HUES48 (cell line): ENCODE data around the gene CBR3.
A peak's percentile ranks its signal among the peaks of the same experiment; 100 is the strongest.

Source experiments
- H3K27ac ChIP-seq: one replicate; pipeline ENCODE4 v1.7.0; 2013; ENCODE audit warnings: low read depth, low read length, inconsistent platforms
- H3K27me3 ChIP-seq: 2 replicates; pipeline ENCODE4 v1.6.1; 2013; ENCODE audit warnings: mild to moderate bottlenecking, low read length; ENCODE audit not compliant: control insufficient read depth, insufficient read depth
- H3K36me3 ChIP-seq: 2 replicates; pipeline ENCODE4 v1.6.1; 2013; ENCODE audit warnings: low read length; ENCODE audit not compliant: control insufficient read depth, insufficient read depth
- H3K4me1 ChIP-seq: 2 replicates; pipeline ENCODE4 v1.6.1; 2013; ENCODE audit warnings: mild to moderate bottlenecking, low read length; ENCODE audit not compliant: control insufficient read depth, insufficient read depth
- H3K4me3 ChIP-seq: 2 replicates; pipeline ENCODE4 v1.5.1; 2013; ENCODE audit warnings: mild to moderate bottlenecking, low read depth, low read length
- H3K9ac ChIP-seq: 2 replicates; pipeline ENCODE4 v1.6.1; 2013; ENCODE audit warnings: mild to moderate bottlenecking, low read depth, low read length, moderate library complexity
- H3K9me3 ChIP-seq: 2 replicates; pipeline ENCODE4 v1.6.1; 2013; ENCODE audit warnings: low read length; ENCODE audit not compliant: control insufficient read depth, insufficient read depth

The CBR3 gene

DNA sequence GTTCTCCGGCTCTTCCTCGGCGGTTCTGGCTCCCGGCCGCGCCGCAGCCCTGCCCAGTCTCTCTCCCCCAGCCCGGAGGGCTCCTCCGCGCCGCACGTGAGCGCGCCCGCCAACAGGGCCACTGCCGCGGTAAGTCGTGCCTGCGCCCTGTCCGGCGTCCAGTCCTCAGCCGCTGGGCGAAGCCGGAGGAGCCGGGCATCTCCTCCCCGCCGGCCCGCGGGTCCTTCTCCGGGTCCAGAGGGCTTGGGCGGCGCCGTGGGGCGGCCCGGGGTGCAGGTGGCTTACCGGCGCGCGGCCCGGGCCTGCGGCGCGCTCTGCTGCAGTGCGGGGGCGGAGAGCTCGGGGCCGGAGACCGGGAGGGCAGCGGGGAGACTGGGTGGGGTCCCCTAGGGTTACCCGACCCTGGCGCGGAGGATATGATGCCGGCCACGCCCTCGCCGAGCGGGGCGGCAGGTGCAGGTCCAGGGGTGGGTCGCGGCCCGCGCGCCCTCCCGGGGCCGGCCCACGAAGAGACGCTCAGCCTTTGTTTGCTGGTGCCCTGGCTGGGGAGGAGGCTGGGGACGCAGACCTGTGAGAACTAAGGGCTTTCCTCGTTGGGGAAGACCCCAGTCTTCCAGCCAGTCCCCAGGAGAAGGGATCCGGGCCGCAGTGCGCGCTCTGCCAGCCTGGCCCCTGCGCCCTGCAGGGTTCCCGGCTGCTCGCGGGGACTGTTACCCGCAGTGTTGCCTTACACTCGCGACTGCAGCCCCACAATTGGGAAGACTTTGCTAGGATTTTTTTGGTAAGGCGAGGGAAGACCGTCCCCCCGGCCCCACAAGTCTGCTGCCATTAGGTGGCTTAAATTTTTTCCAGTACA lies 22.2 kb downstream of the CBR3 start, which contains the start of gene DOP1B:
Gene DOP1B (plus strand): TSS at position 10 of the 856 bp plus-strand sequence. CDS start 7,910 bp downstream, outside the sequence.
- H3K27ac ChIP-seq: peak within 1 kb of the TSS; percentile 85

DNA sequence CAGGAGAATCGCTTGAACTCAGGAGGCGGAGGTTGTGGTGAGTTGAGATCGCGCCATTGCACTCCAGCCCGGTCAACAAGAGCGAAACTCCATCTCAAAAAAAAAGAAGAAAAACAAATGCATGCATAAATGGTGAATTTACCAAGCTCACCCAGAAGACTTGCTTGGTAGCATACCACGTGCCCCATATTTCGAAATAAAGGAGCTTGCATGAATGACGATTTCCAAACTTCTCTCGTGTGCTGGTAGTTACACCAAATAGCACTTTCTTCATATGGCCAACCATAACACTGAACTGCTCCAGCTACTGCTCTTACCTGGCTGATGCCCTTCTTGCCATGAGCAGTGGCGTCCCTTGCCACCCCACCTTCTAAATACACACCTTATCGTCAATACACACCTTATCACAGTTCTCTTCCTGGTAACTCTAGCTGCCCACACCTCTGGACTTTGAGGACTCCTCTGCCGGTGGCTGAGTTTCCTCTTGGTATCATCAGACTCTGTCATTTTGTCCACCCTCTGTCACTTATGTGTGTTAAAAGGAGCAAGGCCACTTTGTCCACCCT lies 24.6 kb downstream of the CBR3 start:
- Histone ChIP-seq H3K9ac (no peak overlapping the region), H3K4me1 (peaks cover 8% of the 10 kb centered on the region; the same call in 1 of the 2 replicates), H3K36me3 (no peaks in the 10 kb centered on the region), H3K9me3 (no peaks in the 10 kb centered on the region), H3K4me3 (no peak overlapping the region), H3K27me3 (peaks cover 24% of the 10 kb centered on the region), H3K27ac (no peak overlapping the region)

More for the DNA sequence above, 22.2 kb downstream of the CBR3 start, which contains the start of gene DOP1B:
- Histone ChIP-seq H3K4me1 (peaks cover 8% of the 10 kb centered on the region; the same call in 1 of the 2 replicates), H3K27me3 (peaks cover 24% of the 10 kb centered on the region), H3K36me3 (no peaks in the 10 kb centered on the region), H3K9ac (peak within 1 kb of the TSS; percentile 52; the same call in 1 of the 2 replicates), H3K4me3 (peak within 1 kb of the TSS; percentile 91), H3K9me3 (no peaks in the 10 kb centered on the region)

DNA sequence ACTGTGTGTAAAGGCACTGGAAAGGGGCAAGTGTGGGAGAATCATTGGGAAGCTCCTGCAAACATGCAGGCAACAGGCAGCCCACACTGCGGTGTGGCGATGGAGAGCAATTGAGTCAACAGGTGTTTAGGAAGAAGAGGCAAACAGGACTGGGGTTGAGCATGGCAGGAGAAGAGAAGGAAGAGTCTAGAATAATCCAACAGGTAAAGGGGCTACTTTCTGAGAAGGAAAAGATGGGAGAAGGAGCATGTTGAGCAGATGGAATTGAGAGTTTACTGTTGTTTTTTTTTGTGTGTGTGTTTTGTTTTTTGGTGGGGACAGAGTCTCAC lies 25.9 kb downstream of the CBR3 start:
- no peak overlapping the region for H3K4me3 ChIP-seq
- no peak overlapping the region for H3K9ac ChIP-seq
- peaks cover 2% of the 10 kb centered on the region; the same call in 1 of the 2 replicates for H3K4me1 ChIP-seq
- no peak overlapping the region for H3K27ac ChIP-seq
- H3K27me3 ChIP-seq: peaks cover 12% of the 10 kb centered on the region
- H3K9me3 ChIP-seq: no peaks in the 10 kb centered on the region
- no peaks in the 10 kb centered on the region for H3K36me3 ChIP-seq

DNA sequence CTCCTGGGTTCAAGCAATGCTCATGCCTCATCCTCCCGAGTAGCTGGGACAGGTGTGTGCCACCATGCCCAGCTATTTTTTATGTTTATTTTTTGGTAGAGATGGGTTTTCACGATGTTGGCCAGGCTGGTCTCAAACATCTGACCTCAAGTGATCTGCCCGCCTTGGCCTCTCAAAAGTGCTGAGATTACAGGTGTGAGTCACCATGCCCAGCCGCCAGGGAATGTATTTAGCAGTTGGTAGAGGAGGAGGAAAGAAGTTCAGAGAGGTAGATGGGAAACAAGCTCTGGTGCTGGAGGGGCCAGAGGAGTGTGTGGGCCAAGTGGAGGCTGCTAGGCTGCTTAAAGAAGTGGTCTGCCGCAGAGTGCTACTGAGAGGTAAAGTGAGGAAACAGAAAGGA lies 27.8 kb downstream of the CBR3 start:
- Histone ChIP-seq H3K9me3 (no peaks in the 10 kb centered on the region), H3K4me1 (peaks cover under 1% of the 10 kb centered on the region; the same call in 1 of the 2 replicates), H3K27me3 (peaks cover 6% of the 10 kb centered on the region), H3K4me3 (no peak overlapping the region), H3K36me3 (no peaks in the 10 kb centered on the region), H3K9ac (no peak overlapping the region), H3K27ac (no peak overlapping the region)

DNA sequence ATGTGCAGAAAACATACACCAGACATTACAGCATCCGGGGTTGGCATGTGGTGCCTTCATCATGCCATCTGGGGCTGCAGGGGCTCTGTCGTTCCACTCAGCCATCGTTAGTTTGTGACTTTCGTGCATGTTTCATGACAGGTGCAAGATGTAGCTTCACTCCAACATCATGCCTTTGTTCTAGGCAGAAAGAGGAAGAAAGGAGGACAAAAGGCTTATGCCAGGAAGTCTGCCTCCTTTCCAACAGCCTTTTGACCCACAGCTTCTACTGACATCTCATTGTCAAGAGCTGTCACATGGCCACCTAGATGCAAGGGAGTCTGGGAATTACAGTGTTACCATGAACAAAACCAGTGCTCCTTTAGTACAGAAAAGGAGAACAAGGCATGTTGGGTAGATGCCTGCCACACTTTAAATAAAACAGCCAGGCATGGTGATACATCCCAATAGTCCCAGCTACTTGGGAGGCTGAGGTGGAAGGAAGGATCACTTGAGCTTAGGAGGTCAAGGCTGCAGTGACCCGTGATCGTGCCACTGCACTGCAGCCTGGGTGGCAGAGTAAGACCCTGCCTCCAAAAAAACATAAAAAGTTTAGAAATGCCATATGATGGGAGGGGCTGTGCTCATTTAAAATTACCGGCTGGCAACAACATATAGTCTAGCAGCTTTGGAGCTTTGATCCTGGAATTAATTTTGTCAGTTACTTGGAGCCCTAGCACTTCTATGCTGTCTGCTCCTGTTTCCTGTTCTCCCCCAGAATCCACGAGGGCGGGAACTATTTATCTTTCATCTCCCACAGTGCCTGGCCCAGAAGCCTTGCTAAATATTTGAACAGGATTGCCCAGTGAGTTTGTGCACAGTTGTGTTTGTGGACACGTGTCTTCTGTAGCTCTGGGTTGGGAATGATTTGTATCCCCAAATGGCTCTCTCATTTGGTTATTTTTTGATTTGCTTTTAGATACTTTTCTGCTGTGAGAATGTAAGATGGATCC lies 29.2 kb downstream of the CBR3 start:
- no peaks in the 10 kb centered on the region for H3K36me3 ChIP-seq
- H3K27ac ChIP-seq: no peak overlapping the region
- no peaks in the 10 kb centered on the region for H3K4me1 ChIP-seq
- H3K9ac ChIP-seq: no peak overlapping the region
- H3K9me3 ChIP-seq: no peaks in the 10 kb centered on the region
- no peaks in the 10 kb centered on the region for H3K27me3 ChIP-seq
- no peak overlapping the region for H3K4me3 ChIP-seq

DNA sequence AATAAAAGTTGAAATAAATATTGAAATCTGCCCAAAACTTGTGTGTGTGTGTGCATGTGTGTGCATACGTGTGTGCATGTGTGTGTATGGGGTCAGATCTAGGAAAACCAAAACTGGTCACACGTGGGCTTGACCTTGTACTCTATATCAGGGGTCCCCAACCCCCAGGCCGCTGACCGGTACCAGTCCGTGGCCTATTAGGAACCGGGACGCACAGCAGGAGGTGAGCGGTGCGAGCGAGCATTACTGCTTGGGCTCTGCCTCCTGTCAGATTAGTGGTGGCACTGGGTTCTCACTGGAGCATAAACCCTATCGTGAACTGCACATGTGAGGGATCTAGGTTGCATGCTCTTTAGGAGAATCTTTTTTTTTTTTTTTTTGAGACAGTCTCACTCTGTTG lies 30.5 kb downstream of the CBR3 start:
- H3K27me3 ChIP-seq: no peaks in the 10 kb centered on the region
- no peaks in the 10 kb centered on the region for H3K9me3 ChIP-seq
- H3K4me3 ChIP-seq: no peak overlapping the region
- no peak overlapping the region for H3K9ac ChIP-seq
- H3K27ac ChIP-seq: no peak overlapping the region
- no peaks in the 10 kb centered on the region for H3K4me1 ChIP-seq
- H3K36me3 ChIP-seq: peaks cover 5% of the 10 kb centered on the region; the same call in 1 of the 2 replicates

DNA sequence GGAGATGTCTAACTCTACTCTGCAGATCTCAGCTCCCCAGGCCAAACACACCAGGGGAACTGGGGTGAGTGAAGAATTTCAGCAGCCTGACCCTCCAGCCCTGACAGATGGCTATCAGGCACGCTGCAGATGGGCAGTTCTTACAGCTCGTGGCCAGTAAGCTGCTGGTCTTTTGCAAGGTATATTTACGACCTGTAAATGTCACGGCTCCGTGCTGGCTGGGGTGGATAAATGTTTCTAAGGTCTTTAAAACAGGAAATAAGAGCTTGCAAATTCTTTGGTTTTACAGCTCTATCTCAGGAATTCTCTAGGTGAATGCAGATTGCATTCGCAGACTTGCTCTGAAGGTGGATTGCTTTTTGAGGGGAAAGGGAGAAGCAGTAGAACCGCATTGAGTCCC lies 31.8 kb downstream of the CBR3 start:
- Histone ChIP-seq H3K4me1 (no peaks in the 10 kb centered on the region), H3K27ac (no peak overlapping the region), H3K9me3 (no peaks in the 10 kb centered on the region), H3K9ac (no peak overlapping the region), H3K4me3 (no peak overlapping the region), H3K36me3 (peaks cover 5% of the 10 kb centered on the region; the same call in 1 of the 2 replicates), H3K27me3 (no peaks in the 10 kb centered on the region)

DNA sequence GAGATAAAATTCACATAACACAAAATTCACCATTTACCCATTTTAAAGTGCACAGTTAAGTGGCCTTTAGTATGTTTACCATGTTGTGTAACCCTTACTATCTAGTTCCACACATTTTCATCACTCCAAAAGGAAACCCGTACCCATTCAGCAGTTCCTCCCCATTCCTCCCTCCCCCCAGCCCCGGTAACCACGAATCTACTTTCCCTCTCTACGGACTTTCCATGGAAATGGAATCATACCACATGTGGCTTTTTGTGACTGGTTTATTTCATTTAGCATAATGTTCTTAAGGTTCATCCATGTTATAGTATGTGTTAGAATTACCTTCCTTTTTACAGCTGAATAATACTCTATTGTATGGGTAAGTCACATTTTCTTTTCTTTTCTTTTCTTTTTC lies 32.7 kb downstream of the CBR3 start:
- no peaks in the 10 kb centered on the region for H3K27me3 ChIP-seq
- peaks cover 5% of the 10 kb centered on the region; the same call in 1 of the 2 replicates for H3K36me3 ChIP-seq
- H3K9ac ChIP-seq: no peak overlapping the region
- no peak overlapping the region for H3K27ac ChIP-seq
- H3K4me1 ChIP-seq: no peaks in the 10 kb centered on the region
- H3K9me3 ChIP-seq: no peaks in the 10 kb centered on the region
- H3K4me3 ChIP-seq: no peak overlapping the region

DNA sequence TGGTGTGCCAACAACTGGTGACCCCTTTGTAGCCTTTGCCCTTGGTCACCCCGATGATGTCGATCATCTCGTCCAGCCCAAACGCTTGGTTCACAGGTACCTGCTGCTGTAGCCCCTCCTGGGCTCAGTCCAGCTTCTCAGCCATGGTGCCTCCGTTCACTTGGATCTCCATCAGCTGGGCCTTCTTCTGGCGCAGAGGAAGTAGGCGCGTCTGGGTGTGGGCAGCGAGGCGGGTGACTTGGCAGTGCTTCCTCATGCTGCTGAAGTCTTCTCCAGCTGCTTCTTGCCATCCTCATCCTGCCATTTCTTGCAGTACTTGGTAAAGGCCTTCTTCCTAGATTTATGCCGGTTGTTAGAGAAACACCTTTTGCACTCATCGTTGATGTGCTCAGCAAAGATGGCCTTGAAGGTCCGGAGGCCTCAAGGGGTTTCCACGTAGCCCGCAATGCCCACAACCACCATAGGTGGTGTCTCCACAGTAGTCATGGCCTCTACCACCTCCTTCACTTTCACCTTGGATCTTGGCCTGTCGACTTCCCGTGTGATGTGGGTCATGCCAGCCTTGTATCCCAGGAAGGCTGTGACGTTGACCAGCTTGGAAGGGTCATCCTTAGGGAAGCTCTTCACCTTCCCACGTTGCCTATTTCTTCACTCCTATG lies 34.7 kb downstream of the CBR3 start:
- H3K36me3 ChIP-seq: peaks cover 5% of the 10 kb centered on the region; the same call in 1 of the 2 replicates
- no peak overlapping the region for H3K9ac ChIP-seq
- no peaks in the 10 kb centered on the region for H3K27me3 ChIP-seq
- no peak overlapping the region for H3K27ac ChIP-seq
- H3K9me3 ChIP-seq: no peaks in the 10 kb centered on the region
- H3K4me1 ChIP-seq: no peaks in the 10 kb centered on the region
- no peak overlapping the region for H3K4me3 ChIP-seq

DNA sequence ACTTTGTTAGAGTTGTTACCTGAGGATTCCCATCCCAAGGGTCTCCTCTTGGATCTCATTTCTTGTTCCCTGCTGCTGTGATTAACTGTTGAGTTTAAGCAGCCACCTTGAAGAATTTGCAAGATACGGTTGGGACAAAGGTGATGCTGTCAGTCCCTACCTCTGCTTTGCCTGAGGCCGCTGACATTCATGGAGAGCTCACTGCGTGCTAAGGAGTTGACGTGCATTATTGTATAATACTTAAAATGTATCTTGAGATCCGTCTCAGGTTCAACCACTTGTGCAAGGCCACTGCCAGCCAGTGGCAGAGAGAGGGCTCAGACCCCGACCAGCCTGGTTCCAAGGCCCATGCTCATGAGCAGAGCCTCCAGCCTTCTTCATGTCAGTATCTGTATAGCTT lies 35.9 kb downstream of the CBR3 start:
- Histone ChIP-seq H3K27ac (no peak overlapping the region), H3K4me3 (no peak overlapping the region), H3K9ac (no peak overlapping the region), H3K27me3 (no peaks in the 10 kb centered on the region), H3K4me1 (no peaks in the 10 kb centered on the region), H3K36me3 (peaks cover 5% of the 10 kb centered on the region; the same call in 1 of the 2 replicates), H3K9me3 (no peaks in the 10 kb centered on the region)
